Sigmoid colon (tissue), 7 donors: ENCODE data around the gene PLXNB2. TPM values are rescaled to one million over a fixed set of nuclear protein-coding genes. Genes with fewer than 3 reads are reported as not detected.

Source experiments
- DNase-seq: peaks from one replicate; pipeline ENCODE4 v3.0.0-alpha.2; 2019
- H3K27ac ChIP-seq, 4 donors: fragments of 200-600 bp; sonication (generic); one replicate each; pipeline ENCODE4 v1.5.1; 2016 to 2019; ENCODE audit warnings: mild to moderate bottlenecking in 1 of 4
- H3K27me3 ChIP-seq, 3 donors: fragments of 200-600 bp; sonication (generic); one replicate each; pipeline ENCODE4 v1.5.1; 2019; ENCODE audit warnings: mild to moderate bottlenecking in 1 of 3
- H3K36me3 ChIP-seq, 4 donors: fragments of 200-600 bp; sonication (generic); one replicate each; pipeline ENCODE4 v1.5.1; 2016 to 2019
- H3K4me1 ChIP-seq, 4 donors: fragments of 200-600 bp; sonication (generic); one replicate each; pipeline ENCODE4 v1.5.1; 2017 to 2019
- H3K4me3 ChIP-seq, 4 donors: fragments of 200-600 bp; sonication (generic); one replicate each; pipeline ENCODE4 v1.5.1; 2017 to 2019; ENCODE audit warnings: mild to moderate bottlenecking in 2 of 4, moderate library complexity in 1 of 4
- H3K9me3 ChIP-seq, 4 donors: fragments of 200-600 bp in 3 of 4; sonication (generic) in 3 of 4; one replicate each; pipeline versions ENCODE4 v1.5.1 to v1.6.1; 2013 to 2019
- CTCF ChIP-seq, 4 experiments: fragments of 450-650 bp in 3 of 4; fragments of 200-600 bp in 1 of 4; IDR thresholded peaks; one replicate each; pipeline ENCODE4 v1.5.1; 2016 to 2019; ENCODE audit warnings: antibody characterized with exemption in 4 of 4, mild to moderate bottlenecking in 3 of 4, moderate library complexity in 2 of 4
- EP300 ChIP-seq, 4 donors: sonication (generic); formaldehyde crosslinking; IDR thresholded peaks; one replicate each; pipeline ENCODE4 v1.6.1; 2017; ENCODE audit warnings: antibody characterized with exemption in 4 of 4
- POLR2A ChIP-seq, 2 donors: fragments of 450-650 bp; IDR thresholded peaks; one replicate each; pipeline ENCODE4 v1.6.1; 2016; ENCODE audit warnings: antibody characterized with exemption in 2 of 2, mild to moderate bottlenecking in 2 of 2, moderate library complexity in 2 of 2
- POLR2AphosphoS5 ChIP-seq, 4 donors: sonication (generic); formaldehyde crosslinking; IDR thresholded peaks; one replicate each; pipeline ENCODE4 v1.6.1; 2017; ENCODE audit warnings: antibody characterized with exemption in 4 of 4
- WGBS, 2 donors: extraction: QIAGEN DNeasy Blood & Tissue Kit; methylation state at CpG; one replicate each; pipeline ENCODE4 v1.1.7; 2013; 5-methylcytosine and 5-hydroxymethylcytosine counted together
- intact Hi-C: fragments of 100-400 bp; cut with DNase I; formaldehyde crosslinking; loops from one replicate; pipeline ENCODE4 v1.15.1; 2023
- polyA plus RNA-seq, 3 donors: library from polyadenylated mRNA; stranded (reverse); fragments of 200-250 nt; gene quantifications; one replicate each; pipeline ENCODE4 v1.2.3, GENCODE V29; 2013
- total RNA-seq, 4 donors: library from RNA; depleted of rRNA; stranded (reverse); fragments of >200 nt; gene quantifications; one replicate each; pipeline ENCODE4 v1.1.0, GENCODE V29; 2016
- donor health status: healthy with polysubstance abuse.
- donor health status: Bipolar disorder and iron deficiency.
- donor health status: healthy.

The PLXNB2 gene
- total and polyA plus RNA-seq, 7 donors: 18.6 to 150 (median 67.5) TPM

GRCh38 chr22:50313600-50313999 is 6.2 kb upstream of the PLXNB2 start:
- Histone ChIP-seq H3K4me3 (no peak overlapping the region), H3K4me1 (peaks cover 0 to 13% (median 8%) of the 10 kb centered on the region in 4 donors), H3K27ac (no peak overlapping the region), H3K9me3 (no peaks in the 10 kb centered on the region), H3K36me3 (no peaks in the 10 kb centered on the region), H3K27me3 (no peaks in the 10 kb centered on the region)
- TF ChIP-seq CTCF (IDR thresholded peaks at IDR 0.05): no peak
- TF ChIP-seq POLR2A (IDR thresholded peaks at IDR 0.05): no peak
- no peak for TF ChIP-seq POLR2AphosphoS5 (IDR thresholded peaks at IDR 0.05)
- no peak for TF ChIP-seq EP300 (IDR thresholded peaks at IDR 0.05)
- DNase-seq: no peak
- intact Hi-C loops: no loop called here
- WGBS, 2 donors: 86 to 90% methylated on average over 17 of the region's 17 CpGs

GRCh38 chr22:50313021-50313420 is 5.6 kb upstream of the PLXNB2 start:
- no peaks in the 10 kb centered on the region for H3K9me3 ChIP-seq
- no peaks in the 10 kb centered on the region for H3K36me3 ChIP-seq
- H3K4me1 ChIP-seq: peaks cover 0 to 19% (median 13%) of the 10 kb centered on the region in 4 donors
- TF ChIP-seq POLR2A (IDR thresholded peaks at IDR 0.05): no peak
- no peak for TF ChIP-seq EP300 (IDR thresholded peaks at IDR 0.05)
- TF ChIP-seq POLR2AphosphoS5 (IDR thresholded peaks at IDR 0.05): no peak
- no peak for TF ChIP-seq CTCF (IDR thresholded peaks at IDR 0.05)
- intact Hi-C loops: no loop called here
- H3K4me3 ChIP-seq: no peak overlapping the region
- peak; percentile 58 for DNase-seq
- no peak overlapping the region for H3K27ac ChIP-seq
- no peaks in the 10 kb centered on the region for H3K27me3 ChIP-seq
- 90% methylated on average over 7 of the region's 7 CpGs for WGBS, 2 donors

GRCh38 chr22:50312371-50312770 is 4.9 kb upstream of the PLXNB2 start:
- Histone ChIP-seq H3K4me3 (no peak overlapping the region), H3K27me3 (no peaks in the 10 kb centered on the region), H3K36me3 (no peaks in the 10 kb centered on the region), H3K27ac (no peak overlapping the region), H3K9me3 (no peaks in the 10 kb centered on the region), H3K4me1 (peaks cover 0 to 22% (median 17%) of the 10 kb centered on the region in 4 donors)
- TF ChIP-seq CTCF (IDR thresholded peaks at IDR 0.05) (no peak), EP300 (IDR thresholded peaks at IDR 0.05) (no peak), POLR2A (IDR thresholded peaks at IDR 0.05) (no peak), POLR2AphosphoS5 (IDR thresholded peaks at IDR 0.05) (no peak)
- WGBS, 2 donors: 95 to 96% methylated on average over 12 of the region's 12 CpGs
- intact Hi-C loops: no loop called here
- no peak for DNase-seq

- H3K4me3 ChIP-seq: no peak overlapping the region
- peak; percentile 59 for DNase-seq
- no peaks in the 10 kb centered on the region for H3K27me3 ChIP-seq
- intact Hi-C loops: no loop called here
- H3K9me3 ChIP-seq: no peaks in the 10 kb centered on the region
- WGBS, 2 donors: 88 to 92% methylated on average over 23 of the region's 23 CpGs
- TF ChIP-seq POLR2A (IDR thresholded peaks at IDR 0.05): no peak
- TF ChIP-seq POLR2AphosphoS5 (IDR thresholded peaks at IDR 0.05): no peak
- no peak for TF ChIP-seq CTCF (IDR thresholded peaks at IDR 0.05)
- TF ChIP-seq EP300 (IDR thresholded peaks at IDR 0.05): no peak
- no peaks in the 10 kb centered on the region for H3K36me3 ChIP-seq
- H3K4me1 ChIP-seq: peaks cover 0 to 24% (median 17%) of the 10 kb centered on the region in 4 donors
- no peak overlapping the region for H3K27ac ChIP-seq
Measured at GRCh38 chr22:50311606-50312351, 4.3 kb upstream of the PLXNB2 start.
